Measurements from ENCODE around the gene LIN37.

The LIN37 gene

DNA sequence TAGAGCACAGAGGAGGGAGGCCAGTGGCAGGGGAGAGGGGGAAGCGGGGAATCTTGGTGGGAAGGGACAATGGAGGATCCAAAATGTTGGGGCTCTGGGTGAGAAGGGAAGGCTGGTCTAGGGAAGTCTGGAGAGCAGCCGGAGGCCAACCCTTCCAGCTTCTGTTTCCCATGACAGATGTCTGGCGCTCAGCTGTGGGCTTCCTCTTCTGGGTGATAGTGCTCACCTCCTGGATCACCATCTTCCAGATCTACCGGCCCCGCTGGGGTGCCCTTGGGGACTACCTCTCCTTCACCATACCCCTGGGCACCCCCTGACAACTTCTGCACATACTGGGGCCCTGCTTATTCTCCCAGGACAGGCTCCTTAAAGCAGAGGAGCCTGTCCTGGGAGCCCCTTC lies 1.8 kb upstream of the LIN37 start:
- no peak for ATAC-seq
- TF ChIP-seq RARB (CRISPR knock-in tag; IDR thresholded peaks at IDR 0.05) (no peak), ZNF8 (CRISPR knock-in tag; IDR thresholded peaks at IDR 0.05) (no peak), CREB5 (CRISPR knock-in tag; IDR thresholded peaks at IDR 0.05; ENCODE audit: low read depth) (no peak), SNAI2 (CRISPR knock-in tag; IDR thresholded peaks at IDR 0.05) (no peak), GLIS3 (CRISPR knock-in tag; IDR thresholded peaks at IDR 0.05) (no peak), ZNF565 (CRISPR knock-in tag; conservative IDR thresholded peaks at IDR 0.05; ENCODE audit: low read depth) (no peak), POU6F1 (CRISPR knock-in tag; IDR thresholded peaks at IDR 0.05; ENCODE audit: borderline replicate concordance, low read depth) (no peak), TCF4 (CRISPR knock-in tag; IDR thresholded peaks at IDR 0.05; ENCODE audit: borderline replicate concordance) (no peak), ARNTL (CRISPR knock-in tag; IDR thresholded peaks at IDR 0.05; ENCODE audit: borderline replicate concordance, low read depth) (no peak), BACH2 (CRISPR knock-in tag; IDR thresholded peaks at IDR 0.05; ENCODE audit: borderline replicate concordance) (no peak), OSR1 (CRISPR knock-in tag; IDR thresholded peaks at IDR 0.05) (no peak), ZFP3 (CRISPR knock-in tag; IDR thresholded peaks at IDR 0.05) (no peak), CSDC2 (CRISPR knock-in tag; IDR thresholded peaks at IDR 0.05) (no peak), TSHZ2 (CRISPR knock-in tag; IDR thresholded peaks at IDR 0.05) (no peak), ISL1 (CRISPR knock-in tag; IDR thresholded peaks at IDR 0.05) (no peak), ZFP30 (CRISPR knock-in tag; IDR thresholded peaks at IDR 0.05) (no peak), ZNF70 (CRISPR knock-in tag; IDR thresholded peaks at IDR 0.05) (no peak)
- TF ChIP-seq, protein P1, sequence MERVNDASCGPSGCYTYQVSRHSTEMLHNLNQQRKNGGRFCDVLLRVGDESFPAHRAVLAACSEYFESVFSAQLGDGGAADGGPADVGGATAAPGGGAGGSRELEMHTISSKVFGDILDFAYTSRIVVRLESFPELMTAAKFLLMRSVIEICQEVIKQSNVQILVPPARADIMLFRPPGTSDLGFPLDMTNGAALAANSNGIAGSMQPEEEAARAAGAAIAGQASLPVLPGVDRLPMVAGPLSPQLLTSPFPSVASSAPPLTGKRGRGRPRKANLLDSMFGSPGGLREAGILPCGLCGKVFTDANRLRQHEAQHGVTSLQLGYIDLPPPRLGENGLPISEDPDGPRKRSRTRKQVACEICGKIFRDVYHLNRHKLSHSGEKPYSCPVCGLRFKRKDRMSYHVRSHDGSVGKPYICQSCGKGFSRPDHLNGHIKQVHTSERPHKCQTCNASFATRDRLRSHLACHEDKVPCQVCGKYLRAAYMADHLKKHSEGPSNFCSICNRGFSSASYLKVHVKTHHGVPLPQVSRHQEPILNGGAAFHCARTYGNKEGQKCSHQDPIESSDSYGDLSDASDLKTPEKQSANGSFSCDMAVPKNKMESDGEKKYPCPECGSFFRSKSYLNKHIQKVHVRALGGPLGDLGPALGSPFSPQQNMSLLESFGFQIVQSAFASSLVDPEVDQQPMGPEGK (CRISPR knock-in tag; IDR thresholded peaks at IDR 0.05; ENCODE audit: borderline replicate concordance) = no peak
- TF ChIP-seq, protein P2, sequence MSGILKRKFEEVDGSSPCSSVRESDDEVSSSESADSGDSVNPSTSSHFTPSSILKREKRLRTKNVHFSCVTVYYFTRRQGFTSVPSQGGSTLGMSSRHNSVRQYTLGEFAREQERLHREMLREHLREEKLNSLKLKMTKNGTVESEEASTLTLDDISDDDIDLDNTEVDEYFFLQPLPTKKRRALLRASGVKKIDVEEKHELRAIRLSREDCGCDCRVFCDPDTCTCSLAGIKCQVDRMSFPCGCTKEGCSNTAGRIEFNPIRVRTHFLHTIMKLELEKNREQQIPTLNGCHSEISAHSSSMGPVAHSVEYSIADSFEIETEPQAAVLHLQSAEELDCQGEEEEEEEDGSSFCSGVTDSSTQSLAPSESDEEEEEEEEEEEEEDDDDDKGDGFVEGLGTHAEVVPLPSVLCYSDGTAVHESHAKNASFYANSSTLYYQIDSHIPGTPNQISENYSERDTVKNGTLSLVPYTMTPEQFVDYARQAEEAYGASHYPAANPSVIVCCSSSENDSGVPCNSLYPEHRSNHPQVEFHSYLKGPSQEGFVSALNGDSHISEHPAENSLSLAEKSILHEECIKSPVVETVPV (CRISPR knock-in tag; IDR thresholded peaks at IDR 0.05) = no peak

GRCh38 chr19:35750167-35750566 lies 1.8 kb downstream of the LIN37 start:
- TF ChIP-seq ZFP30 (CRISPR knock-in tag; IDR thresholded peaks at IDR 0.05) = no peak
- TF ChIP-seq BACH2 (CRISPR knock-in tag; IDR thresholded peaks at IDR 0.05; ENCODE audit: borderline replicate concordance) = no peak
- no peak for TF ChIP-seq RARB (CRISPR knock-in tag; IDR thresholded peaks at IDR 0.05)
- TF ChIP-seq OSR1 (CRISPR knock-in tag; IDR thresholded peaks at IDR 0.05) = no peak
- no peak for TF ChIP-seq PPARA (CRISPR knock-in tag; IDR thresholded peaks at IDR 0.05; ENCODE audit: borderline replicate concordance)
- TF ChIP-seq, protein P1 (CRISPR knock-in tag; IDR thresholded peaks at IDR 0.05; ENCODE audit: borderline replicate concordance) = no peak
- TF ChIP-seq ZFP3 (CRISPR knock-in tag; IDR thresholded peaks at IDR 0.05) = no peak
- TF ChIP-seq, protein P2 (CRISPR knock-in tag; IDR thresholded peaks at IDR 0.05) = no peak
- TF ChIP-seq CSDC2 (CRISPR knock-in tag; IDR thresholded peaks at IDR 0.05) = no peak
- no peak for TF ChIP-seq SNAI2 (CRISPR knock-in tag; IDR thresholded peaks at IDR 0.05)
- no peak for TF ChIP-seq CREB5 (CRISPR knock-in tag; IDR thresholded peaks at IDR 0.05; ENCODE audit: low read depth)
- TF ChIP-seq ZNF565 (CRISPR knock-in tag; conservative IDR thresholded peaks at IDR 0.05; ENCODE audit: low read depth) = no peak
- no peak for TF ChIP-seq ZC3H10 (CRISPR knock-in tag; IDR thresholded peaks at IDR 0.05)
- TF ChIP-seq ZNF8 (CRISPR knock-in tag; IDR thresholded peaks at IDR 0.05) = no peak
- TF ChIP-seq GLIS3 (CRISPR knock-in tag; IDR thresholded peaks at IDR 0.05) = no peak
- no peak for ATAC-seq
